Heart right ventricle (tissue), 16 donors: ENCODE results near the gene MGMT. TPM values are rescaled to one million over a fixed set of nuclear protein-coding genes. Genes with fewer than 3 reads are reported as not detected.

Source experiments
- ATAC-seq, 8 donors: fragments of 200-7000 bp; cut with Tn5 transposase; one replicate each; pipeline ENCODE4 v1.9.1; 2020; ENCODE audit warnings: mild to moderate bottlenecking in 8 of 8, moderate library complexity in 8 of 8, moderate number of reproducible peaks in 1 of 8
- DNase-seq, 2 donors: peaks; one replicate each; pipeline ENCODE4 v3.0.0-alpha.2; 2020
- H3K27ac ChIP-seq, 10 donors: fragments of 200-600 bp; sonication (generic) in 2 of 10; one replicate each; pipeline versions ENCODE4 v1.5.0 to v1.8.0; 2020 to 2022; ENCODE audit warnings: mild to moderate bottlenecking in 3 of 10
- H3K27me3 ChIP-seq, 7 donors: fragments of 200-600 bp; one replicate each; pipeline ENCODE4 v1.8.0; 2021 to 2022; ENCODE audit warnings: mild to moderate bottlenecking in 2 of 7
- H3K36me3 ChIP-seq, 9 donors: fragments of 200-600 bp; sonication (generic) in 1 of 9; one replicate each; pipeline versions ENCODE4 v1.5.0 to v1.8.0; 2020 to 2022; ENCODE audit warnings: mild to moderate bottlenecking in 2 of 9
- H3K4me1 ChIP-seq, 9 donors: fragments of 200-600 bp; sonication (generic) in 1 of 9; one replicate each; pipeline versions ENCODE4 v1.5.0 to v1.8.0; 2020 to 2022; ENCODE audit warnings: mild to moderate bottlenecking in 4 of 9
- H3K4me3 ChIP-seq, 10 donors: fragments of 200-600 bp; sonication (generic) in 2 of 10; one replicate each; pipeline versions ENCODE4 v1.5.0 to v1.8.0; 2020 to 2022; ENCODE audit warnings: mild to moderate bottlenecking in 7 of 10, moderate library complexity in 2 of 10
- H3K9me3 ChIP-seq, 11 donors: fragments of 200-600 bp in 10 of 11; sonication (generic) in 2 of 11; one replicate each; pipeline versions ENCODE4 v1.5.0 to v1.8.0; 2013 to 2022; ENCODE audit warnings: mild to moderate bottlenecking in 2 of 11, control low read depth in 1 of 11, moderate library complexity in 1 of 11
- WGBS, 2 donors: extraction: QIAGEN DNeasy Blood & Tissue Kit; methylation state at CpG; one replicate each; pipeline ENCODE4 v1.1.7; 2013; ENCODE audit warnings: inconsistent platforms in 1 of 2; 5-methylcytosine and 5-hydroxymethylcytosine counted together
- intact Hi-C, 10 donors: fragments of 100-400 bp; cut with DNase I; formaldehyde crosslinking; loops; one replicate each; pipeline versions ENCODE4 v1.11.1 to v1.14.2; 2022
- polyA plus RNA-seq, 2 donors: library from polyadenylated mRNA; stranded (reverse); fragments of 200-250 nt; gene quantifications; one replicate each; pipeline ENCODE4 v1.2.3, GENCODE V29; 2013
- total RNA-seq, 10 donors: library from RNA; stranded (reverse); fragmentation: NEBNext Ultra II Directional in 3 of 10; extraction: Animal tissue kit (Norgen Biotek cat#: 25700) in 3 of 10; gene quantifications; one replicate each; pipeline versions ENCODE4 v1.2.1 to v1.2.4, GENCODE V29; 2021 to 2023
- TF ChIP-seq, protein P1 (sequence below), 9 donors: fragments of 200-600 bp; sonication (generic) in 2 of 9; IDR thresholded peaks; one replicate each; pipeline versions ENCODE4 v1.5.0 to v1.8.0; 2021 to 2022; ENCODE audit warnings: antibody characterized with exemption in 9 of 9, mild to moderate bottlenecking in 5 of 9, moderate library complexity in 1 of 9
- donor health status: Arrhythmogenic right ventricular cardiomyopathy.
- donor health status: ischemic (EF 13 %, LVEDD 7.1; RV severe dilation, severe dysfunction).
- donor health status: healthy with polysubstance abuse.
- donor health status: DM: no; HTN: yes; CAD: no.
- donor health status: DM: no; HTN: no; CAD: no.
- donor health status: ischemic (EF 25% LVEDD 6.9; RV normal size, moderate dysfunction).
- donor health status: ischemic (EF 25% LVEDD 5.7; RV mildly dilated, moderate dysfunction).
- donor health status: healthy.
- donor health status: DM: yes; HTN: yes; CAD: no.
- donor health status: Ischemic cardiomyopathy.
- donor health status: ischemic (EF 35%, LVEDD 5.7; RV mildly dilated, moderate dysfunction).
- donor health status: nonischemic (EF 11% LVEDD 7.7; RV severe dilation, severe dysfunction).
- donor health status: DM: yes; HTN: yes; CAD: no.
- donor health status: PGD.
- donor health status: ischemic (EF 29% LVEDD 5.4; RV normal size, mild dysfunction).
- donor health status: nonischemic (EF 23%, LVEDD 6.1; RV moderate dilation, normal function).

Gene MGMT
- total and polyA plus RNA-seq, 12 donors: 8.4 to 17.8 (median 12.9) TPM

DNA sequence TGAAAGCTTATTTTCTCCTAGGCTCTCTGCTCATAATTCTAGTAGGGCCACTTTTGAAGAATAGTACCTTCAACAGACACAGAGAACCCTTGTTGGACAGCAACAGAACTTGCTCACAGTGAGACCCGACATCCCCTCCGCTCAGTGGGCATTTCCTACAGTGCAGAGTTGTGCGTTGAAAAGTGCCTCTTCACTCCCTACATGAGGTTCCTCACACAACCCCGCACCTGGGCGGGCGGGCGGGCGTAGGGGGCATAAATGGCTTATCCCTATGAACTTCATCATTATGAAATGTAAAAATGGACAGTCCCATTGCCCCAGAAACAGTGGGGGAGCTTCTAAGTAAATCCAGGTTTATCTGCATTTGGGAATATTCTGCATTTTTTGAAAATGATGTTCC is 174.9 kb downstream of the MGMT start:
- no peaks in the 10 kb centered on the region for H3K36me3 ChIP-seq
- DNase-seq: no peak
- H3K4me3 ChIP-seq: no peak overlapping the region
- TF ChIP-seq, protein P1, sequence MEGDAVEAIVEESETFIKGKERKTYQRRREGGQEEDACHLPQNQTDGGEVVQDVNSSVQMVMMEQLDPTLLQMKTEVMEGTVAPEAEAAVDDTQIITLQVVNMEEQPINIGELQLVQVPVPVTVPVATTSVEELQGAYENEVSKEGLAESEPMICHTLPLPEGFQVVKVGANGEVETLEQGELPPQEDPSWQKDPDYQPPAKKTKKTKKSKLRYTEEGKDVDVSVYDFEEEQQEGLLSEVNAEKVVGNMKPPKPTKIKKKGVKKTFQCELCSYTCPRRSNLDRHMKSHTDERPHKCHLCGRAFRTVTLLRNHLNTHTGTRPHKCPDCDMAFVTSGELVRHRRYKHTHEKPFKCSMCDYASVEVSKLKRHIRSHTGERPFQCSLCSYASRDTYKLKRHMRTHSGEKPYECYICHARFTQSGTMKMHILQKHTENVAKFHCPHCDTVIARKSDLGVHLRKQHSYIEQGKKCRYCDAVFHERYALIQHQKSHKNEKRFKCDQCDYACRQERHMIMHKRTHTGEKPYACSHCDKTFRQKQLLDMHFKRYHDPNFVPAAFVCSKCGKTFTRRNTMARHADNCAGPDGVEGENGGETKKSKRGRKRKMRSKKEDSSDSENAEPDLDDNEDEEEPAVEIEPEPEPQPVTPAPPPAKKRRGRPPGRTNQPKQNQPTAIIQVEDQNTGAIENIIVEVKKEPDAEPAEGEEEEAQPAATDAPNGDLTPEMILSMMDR (IDR thresholded peaks at IDR 0.05): no peak
- no peak overlapping the region for H3K27ac ChIP-seq
- no peaks in the 10 kb centered on the region for H3K27me3 ChIP-seq
- 95 to 98% methylated on average over 8 of the region's 8 CpGs for WGBS, 2 donors
- peaks cover 0 to 2% (median 0%) of the 10 kb centered on the region in 9 donors for H3K4me1 ChIP-seq
- ATAC-seq: no peak
- H3K9me3 ChIP-seq: no peaks in the 10 kb centered on the region
- intact Hi-C loops: no loop called here

DNA sequence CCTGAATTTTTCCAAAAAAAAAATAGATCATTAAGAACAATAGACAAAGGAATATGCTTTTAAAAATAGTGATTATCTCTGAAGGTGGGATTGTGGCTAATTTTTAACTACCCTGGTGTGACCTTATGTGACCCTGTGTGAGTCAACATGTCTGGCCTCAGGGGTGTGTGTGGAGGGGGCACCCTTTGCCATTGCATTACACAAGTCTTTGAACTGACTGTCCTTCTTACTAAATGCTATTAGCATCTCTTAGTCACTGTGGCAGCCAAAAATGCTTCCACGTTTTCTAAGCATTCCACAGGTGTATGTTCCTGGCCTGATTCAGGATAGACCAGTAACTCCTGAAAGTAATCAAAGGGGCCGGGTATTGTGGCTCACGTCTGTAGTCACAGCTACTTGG is 175.4 kb downstream of the MGMT start:
- Histone ChIP-seq H3K27ac (no peak overlapping the region), H3K9me3 (no peaks in the 10 kb centered on the region), H3K36me3 (no peaks in the 10 kb centered on the region), H3K27me3 (no peaks in the 10 kb centered on the region), H3K4me1 (no peaks in the 10 kb centered on the region), H3K4me3 (no peak overlapping the region)
- intact Hi-C loops: no loop called here
- ATAC-seq: no peak
- WGBS, 2 donors: 91 to 92% methylated on average over 3 of the region's 3 CpGs
- no peak for DNase-seq
- TF ChIP-seq, protein P1 (IDR thresholded peaks at IDR 0.05): no peak

DNA sequence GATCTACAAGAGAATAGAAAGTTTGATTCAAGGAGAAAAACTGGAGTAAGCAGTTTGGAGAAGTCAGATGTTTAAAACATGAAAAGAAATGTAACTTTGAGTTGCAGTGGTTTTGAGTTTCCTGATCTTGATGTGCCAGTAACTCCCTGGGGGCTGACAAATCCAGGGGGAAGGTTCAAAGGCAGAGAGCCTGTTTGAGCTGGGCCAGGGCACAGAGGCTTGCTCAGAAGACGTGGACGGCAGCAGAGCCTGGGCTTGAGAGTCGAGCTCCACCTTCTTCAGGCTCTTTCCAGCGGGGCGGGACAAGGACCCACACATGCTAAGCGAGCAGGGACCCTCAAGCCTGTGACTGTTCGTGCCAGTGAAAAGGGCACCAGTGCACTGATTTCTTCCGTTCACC is 176.2 kb downstream of the MGMT start:
- intact Hi-C loops: no loop called here
- Histone ChIP-seq H3K4me3 (no peak overlapping the region), H3K27me3 (no peaks in the 10 kb centered on the region), H3K27ac (no peak overlapping the region), H3K9me3 (no peaks in the 10 kb centered on the region), H3K4me1 (no peaks in the 10 kb centered on the region), H3K36me3 (no peaks in the 10 kb centered on the region)
- DNase-seq (no peak), ATAC-seq (no peak)
- WGBS, 2 donors: 91 to 95% methylated on average over 8 of the region's 8 CpGs
- TF ChIP-seq, protein P1 (IDR thresholded peaks at IDR 0.05): no peak

DNA sequence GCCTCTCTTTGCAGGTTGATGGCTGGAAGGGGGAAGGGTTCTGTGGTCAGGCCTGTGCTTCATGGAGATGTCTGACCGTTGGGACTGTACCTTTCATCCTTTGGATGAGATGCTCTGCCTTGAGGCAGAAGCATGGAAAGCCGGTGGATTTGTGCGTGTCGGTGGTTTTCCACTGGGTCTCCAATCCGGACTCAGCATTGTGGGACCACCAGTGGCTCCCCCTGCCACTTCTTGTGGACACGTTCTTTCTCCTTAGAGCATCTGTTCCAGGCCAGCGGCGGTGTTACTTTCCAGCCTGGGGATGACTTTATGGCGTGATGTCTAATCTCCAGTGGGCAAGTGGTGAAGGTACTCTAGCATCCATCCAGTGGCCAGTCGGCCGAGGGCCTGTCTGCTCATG is 178.4 kb downstream of the MGMT start:
- H3K4me1 ChIP-seq: no peaks in the 10 kb centered on the region
- 96 to 99% methylated on average over 11 of the region's 11 CpGs for WGBS, 2 donors
- ATAC-seq (no peak), DNase-seq (no peak)
- TF ChIP-seq, protein P1 (IDR thresholded peaks at IDR 0.05): no peak
- no peaks in the 10 kb centered on the region for H3K9me3 ChIP-seq
- no peaks in the 10 kb centered on the region for H3K27me3 ChIP-seq
- no peaks in the 10 kb centered on the region for H3K36me3 ChIP-seq
- no peak overlapping the region for H3K27ac ChIP-seq
- intact Hi-C loops: no loop called here
- no peak overlapping the region for H3K4me3 ChIP-seq

DNA sequence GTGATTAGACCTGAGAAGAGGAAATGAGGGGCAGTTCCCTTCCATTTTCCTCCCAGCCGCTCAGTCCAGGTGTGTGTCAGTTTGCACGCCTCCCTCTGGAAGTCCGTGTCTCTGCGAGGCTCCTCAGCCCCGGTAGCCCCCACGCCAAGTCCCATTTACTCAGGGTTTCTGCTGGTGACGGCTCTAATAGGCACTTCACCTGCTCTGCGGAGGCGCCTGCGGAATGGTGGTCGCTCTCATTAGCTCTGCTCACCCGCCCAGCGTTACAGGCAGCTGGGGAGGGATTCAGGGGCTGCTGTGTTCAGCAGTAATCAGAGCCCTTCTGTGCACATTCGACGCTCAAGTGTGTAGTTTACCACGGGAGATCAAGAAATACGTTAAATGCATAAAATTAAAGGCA is 179.9 kb downstream of the MGMT start:
- WGBS, 2 donors: 97 to 98% methylated on average over 17 of the region's 17 CpGs
- no peak overlapping the region for H3K4me3 ChIP-seq
- TF ChIP-seq, protein P1 (IDR thresholded peaks at IDR 0.05): no peak
- H3K36me3 ChIP-seq: no peaks in the 10 kb centered on the region
- H3K9me3 ChIP-seq: no peaks in the 10 kb centered on the region
- H3K4me1 ChIP-seq: no peaks in the 10 kb centered on the region
- no peaks in the 10 kb centered on the region for H3K27me3 ChIP-seq
- H3K27ac ChIP-seq: no peak overlapping the region
- DNase-seq (no peak), ATAC-seq (no peak)
- intact Hi-C loops: no loop called here
